Measurements from ENCODE around the gene ANAPC16.

DNA sequence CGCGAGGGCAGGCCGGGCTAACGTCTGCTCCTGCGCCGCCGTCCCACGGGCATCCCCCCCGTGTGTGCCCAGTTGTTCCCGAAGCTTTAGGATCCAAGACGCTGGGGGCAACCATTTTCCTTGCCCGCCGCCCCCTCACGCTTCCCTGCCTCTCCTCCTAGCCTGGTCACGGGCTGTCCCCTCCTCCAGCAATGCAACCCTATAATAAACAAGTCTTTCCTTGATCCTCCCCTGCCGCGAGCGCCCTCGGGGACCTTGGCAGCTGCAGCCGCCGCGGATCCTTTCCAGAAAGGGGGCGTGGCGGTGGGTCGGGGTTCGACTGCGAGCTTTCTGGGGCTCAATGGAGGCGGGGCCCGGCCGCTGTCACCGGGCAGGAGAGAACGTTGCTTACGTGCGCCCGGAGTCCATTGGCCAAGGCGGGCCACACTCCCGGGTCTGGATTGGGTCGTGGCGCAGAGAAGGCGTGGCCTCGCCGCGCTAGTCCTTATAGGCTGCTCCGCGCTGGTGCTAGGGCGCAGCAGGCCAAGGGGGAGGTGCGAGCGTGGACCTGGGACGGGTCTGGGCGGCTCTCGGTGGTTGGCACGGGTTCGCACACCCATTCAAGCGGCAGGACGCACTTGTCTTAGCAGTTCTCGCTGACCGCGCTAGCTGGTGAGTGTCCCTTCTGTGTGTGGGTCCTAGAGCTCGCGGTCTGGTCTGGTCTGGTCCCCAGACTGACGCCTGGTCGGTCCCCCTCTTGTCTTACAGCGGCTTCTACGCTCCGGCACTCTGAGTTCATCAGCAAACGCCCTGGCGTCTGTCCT, 57.8 kb downstream of the ANAPC16 start, which contains the start of gene DDIT4:
- no peak for TF ChIP-seq CTCF (IDR thresholded peaks at IDR 0.05; ENCODE audit: low read depth, low read length)
- TF ChIP-seq EZH2phosphoT487 (IDR thresholded peaks at IDR 0.05; ENCODE audit: low read depth): no peak

Measured in OCI-LY3 (cell line).